Measurements from ENCODE around the gene SLC12A7.
"Not testable (repeated sequence)": the region's sequence is repeated elsewhere in the genome, so short reads cannot be mapped to it uniquely, and the experiment has no call there.

Gene SLC12A7

DNA sequence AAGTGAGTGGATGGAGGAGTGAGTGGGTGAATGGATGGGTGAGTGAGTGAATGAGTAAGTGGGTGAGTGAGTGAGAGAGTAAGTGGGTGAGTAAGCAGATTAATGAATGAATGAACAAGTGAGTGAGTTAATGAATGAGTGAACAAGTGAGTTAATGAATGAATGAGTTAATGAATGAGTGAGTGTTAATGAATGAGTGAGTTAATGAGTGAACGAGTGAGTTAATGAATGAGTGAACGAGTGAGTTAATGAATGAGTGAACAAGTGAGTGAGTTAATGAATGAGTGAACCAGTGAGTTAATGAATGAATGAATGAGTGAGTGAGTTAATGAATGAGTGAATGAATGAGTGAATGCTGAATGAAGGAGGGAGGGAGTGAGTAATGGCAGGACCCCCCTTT lies 76.9 kb downstream of the SLC12A7 start:
- no peak for DNase-seq (ENCODE audit: low spot score)

DNA sequence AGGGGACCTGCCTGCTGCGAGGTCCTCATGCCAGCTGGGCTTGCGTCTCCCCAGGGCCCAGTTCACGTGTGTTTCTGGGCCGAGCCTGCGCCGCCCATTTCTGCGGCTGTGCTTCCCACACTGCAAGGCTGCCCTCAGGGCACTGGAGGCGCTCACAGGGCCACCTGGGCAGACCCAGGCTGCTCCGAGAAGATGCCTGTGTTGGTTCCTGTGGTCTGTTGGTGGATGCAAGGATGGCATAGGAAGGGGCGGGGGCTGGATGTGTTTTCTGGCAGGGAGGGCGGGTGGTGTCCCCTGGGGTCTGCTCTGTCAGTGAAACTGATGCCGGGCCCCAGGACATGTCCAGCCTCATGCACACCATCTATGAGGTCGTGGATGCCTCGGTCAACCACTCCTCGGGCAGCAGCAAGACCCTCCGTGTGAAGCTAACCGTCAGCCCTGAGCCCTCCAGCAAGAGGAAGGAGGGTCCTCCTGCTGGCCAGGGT lies 77.4 kb downstream of the SLC12A7 start:
- no peak for DNase-seq (ENCODE audit: low spot score)

DNA sequence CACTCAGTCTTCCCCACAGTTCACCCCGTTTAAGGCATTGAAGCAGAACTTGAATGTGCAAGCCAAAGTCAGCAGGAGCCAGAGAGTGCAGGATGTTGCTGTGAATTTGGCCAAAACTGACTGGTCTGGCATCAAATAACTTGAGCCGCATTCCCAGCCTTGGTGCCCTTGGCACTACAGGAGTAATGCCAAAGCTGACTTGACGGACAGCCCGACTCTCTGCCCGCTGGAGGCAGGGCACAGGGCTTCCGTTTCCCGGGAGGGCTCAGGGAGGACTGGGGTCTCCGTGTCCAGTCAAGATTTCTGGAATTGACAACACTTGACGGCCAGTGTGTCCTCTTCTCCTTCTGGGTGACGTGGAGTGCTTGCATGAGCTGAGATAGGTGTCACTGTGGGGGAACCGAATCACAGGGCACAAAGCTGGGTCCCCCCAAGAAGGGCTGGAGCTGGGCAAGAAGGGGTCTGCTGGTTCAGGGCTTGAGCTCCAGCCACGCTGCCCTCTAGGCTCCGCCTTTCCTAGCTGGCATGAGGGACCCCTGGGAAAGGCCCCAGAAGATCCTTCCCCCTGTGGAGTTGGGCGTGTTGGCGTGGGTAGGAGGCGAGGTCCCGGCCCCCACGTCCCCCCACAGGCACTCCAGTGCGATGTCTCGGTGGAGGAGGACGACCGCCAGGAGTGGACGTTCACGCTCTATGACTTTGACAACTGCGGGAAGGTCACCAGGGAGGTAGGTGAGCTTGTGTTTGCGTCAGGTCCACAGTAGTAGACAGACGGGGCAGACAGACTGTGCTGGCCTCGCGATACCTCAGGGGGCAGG lies 78.0 kb downstream of the SLC12A7 start:
- DNase-seq (ENCODE audit: low spot score): no peak

DNA sequence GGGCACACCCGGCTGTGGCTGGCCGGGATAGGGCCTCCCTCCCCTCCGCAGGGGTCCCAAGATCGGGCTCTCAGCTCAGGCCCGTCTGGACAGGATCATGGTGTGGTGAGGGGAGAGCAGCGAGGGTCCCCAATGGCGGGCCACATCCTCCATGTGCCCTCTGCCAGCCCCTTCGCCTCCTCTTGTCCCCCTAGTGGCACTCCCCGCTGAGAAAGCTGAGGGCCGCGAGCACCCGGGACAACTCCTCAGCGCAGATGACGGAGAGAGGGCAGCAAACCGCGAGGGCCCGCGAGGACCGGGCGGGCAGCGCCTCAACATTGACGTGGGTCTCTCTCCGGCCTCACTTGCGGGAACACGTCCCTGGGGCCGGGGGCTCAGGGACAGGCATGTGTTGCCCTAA lies 78.7 kb downstream of the SLC12A7 start:
- no peak for DNase-seq (ENCODE audit: low spot score)

DNA sequence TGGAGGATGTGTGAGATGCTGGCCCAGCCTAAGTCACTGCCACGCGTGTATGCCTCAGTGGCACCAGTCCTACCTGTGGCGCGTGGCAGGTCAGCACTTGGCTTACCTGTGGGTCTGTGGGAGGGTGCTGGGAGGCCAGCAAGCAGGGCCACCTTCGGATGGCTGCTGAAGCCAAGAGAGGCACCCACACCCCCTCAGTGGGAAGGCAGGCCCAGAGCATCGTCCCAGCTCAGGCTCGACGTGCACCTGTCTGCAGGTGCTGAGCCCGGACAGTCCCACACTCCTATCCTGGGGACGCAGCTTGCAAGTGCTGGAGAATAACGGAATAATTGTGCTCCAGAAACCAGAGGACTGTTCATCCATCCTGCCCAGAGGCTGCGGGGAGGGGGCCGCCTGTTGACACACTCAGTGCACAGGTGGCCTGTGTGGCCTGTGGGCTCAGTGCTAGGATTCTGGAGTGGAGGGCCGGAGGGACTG lies 79.3 kb downstream of the SLC12A7 start:
- DNase-seq (ENCODE audit: low spot score): no peak

DNA sequence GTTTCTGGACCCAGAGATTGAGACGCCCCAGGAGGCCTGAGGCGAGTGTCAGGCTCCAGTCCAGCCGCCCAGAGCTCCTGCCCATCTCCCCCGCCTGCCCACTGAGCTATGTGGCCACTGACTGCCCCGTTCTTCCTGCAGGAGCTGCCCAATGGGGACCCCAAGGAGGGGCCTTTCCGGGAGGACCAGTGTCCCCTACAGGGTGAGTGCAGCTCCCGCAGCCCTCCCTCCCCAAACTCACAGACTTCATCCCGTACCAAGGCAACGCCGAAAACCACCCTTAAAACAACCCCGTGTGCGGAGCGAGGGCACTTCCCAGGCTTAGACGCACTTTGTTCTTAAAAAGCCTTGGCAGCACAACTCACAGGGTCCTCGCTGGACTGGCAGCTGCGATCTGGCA lies 79.9 kb downstream of the SLC12A7 start:
- no peak for DNase-seq (ENCODE audit: low spot score)

DNA sequence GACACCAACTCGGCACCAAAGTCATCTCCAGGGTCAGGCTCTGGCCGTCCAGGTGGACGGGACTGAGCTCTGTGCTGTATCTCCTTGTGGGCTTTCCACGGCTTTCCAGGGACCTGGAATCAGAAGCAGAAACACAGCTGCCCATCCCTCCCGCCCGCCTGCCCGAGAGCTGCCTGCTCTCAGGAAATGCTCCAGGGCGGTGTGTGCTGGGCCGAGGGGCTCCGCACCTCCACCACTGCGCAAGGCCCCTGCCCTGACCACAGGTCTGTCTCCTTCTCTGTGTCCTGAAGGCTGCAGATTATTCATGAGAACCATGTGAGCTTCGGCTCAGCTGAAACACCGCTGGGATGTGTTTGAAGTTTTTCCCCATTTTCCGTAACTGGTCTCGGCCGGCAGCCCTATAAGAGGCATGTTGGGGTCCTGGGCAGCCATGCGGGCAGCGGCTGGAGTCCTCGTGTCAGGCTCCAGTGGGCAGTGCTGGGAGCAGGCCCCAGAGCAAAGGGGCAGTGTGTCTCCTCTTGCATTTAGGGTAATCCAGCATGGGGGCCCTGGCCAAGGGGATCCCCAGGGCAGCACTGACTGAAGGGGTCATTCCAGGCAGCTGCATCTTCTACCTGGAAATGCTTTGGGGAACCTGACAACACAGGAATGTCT lies 80.4 kb downstream of the SLC12A7 start:
- DNase-seq (ENCODE audit: low spot score): no peak

DNA sequence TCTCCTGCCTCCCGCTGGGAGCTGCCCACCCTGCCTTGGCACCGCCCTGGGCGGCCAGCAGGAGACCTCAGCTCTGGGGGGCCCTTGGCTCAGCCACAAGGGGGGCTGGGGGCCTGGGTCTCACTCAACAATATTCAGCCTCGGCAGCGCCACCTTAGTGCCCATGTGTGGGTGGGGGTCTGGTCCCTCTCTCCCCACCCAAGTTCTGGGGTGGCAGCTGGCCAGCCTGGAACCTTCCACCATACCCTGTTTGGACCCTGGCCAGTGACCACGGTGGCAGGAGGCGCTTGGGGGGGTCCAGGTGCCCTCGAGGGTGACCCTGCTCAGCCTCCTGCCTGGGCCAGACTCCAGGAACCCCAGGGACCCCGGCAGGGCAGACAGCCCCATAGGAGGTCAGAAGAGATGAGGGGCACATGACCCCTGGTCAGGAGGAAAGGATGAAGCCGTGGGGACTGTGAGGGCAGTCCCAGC lies 81.0 kb downstream of the SLC12A7 start:
- no peak for DNase-seq (ENCODE audit: low spot score)

DNA sequence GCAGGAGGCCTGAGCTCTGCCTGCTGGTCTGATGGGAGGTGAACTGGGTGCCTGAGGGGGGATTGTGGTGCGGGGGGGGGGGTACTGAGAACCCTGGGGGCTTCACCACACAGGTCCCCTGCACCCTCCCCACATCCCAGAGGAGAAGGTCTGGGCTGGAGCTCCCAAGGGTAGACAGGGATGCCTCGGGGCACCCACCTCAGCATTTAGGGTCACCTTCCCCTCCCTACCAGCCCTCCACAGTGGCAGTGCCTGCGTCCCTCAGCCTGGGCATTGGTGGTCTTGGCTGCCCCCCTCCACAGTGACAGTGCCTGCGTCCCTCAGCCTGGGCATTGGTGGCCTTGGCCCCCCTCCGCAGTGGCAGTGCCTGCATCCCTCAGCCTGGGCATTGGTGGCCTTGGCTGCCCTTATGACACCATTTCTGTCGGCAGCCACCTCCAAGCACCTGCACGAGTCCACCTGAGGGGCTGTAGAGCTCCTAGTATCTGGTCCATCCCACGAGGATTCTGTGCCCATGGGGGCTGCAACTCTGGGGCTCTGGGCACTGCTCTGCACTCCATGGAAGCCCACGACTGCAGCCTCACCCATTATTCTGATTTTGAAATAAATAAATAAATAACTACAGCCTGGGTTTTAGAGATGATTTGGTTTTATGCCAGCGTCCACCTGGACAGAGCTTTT lies 81.8 kb downstream of the SLC12A7 start:
- DNase-seq (ENCODE audit: low spot score): no peak

DNA sequence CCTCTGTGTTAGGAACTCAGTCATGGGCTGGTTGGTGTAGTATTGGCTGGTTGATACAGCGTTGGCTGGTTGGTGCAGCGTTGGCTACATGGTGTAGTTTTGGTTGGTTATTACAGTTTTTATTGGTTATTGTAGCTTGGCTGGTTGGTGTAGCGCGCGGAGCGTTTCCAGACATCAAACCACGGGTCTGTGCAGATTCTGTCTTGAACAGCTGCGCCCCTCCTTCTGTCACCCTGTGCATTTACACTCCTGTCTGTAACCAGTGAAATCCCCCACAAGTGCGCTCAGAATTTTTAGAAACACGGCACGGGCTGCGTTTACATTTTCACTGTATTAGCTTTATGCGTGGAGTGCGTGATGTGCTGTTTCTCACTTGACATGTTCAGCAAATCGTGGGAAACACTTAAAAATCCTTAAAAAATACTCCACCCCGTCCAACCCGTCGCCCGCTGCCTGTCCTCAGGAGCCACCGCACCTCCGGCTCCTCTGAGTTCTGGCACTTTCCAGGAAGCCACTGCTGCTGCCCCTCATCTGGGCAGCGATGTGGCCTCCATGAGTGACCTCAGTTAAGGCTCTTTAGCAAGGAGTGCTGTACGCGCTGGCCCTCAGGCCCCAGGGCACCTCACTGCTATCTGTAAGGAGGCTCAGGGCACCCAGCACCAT lies 82.5 kb downstream of the SLC12A7 start:
- DNase-seq (ENCODE audit: low spot score): no peak

DNA sequence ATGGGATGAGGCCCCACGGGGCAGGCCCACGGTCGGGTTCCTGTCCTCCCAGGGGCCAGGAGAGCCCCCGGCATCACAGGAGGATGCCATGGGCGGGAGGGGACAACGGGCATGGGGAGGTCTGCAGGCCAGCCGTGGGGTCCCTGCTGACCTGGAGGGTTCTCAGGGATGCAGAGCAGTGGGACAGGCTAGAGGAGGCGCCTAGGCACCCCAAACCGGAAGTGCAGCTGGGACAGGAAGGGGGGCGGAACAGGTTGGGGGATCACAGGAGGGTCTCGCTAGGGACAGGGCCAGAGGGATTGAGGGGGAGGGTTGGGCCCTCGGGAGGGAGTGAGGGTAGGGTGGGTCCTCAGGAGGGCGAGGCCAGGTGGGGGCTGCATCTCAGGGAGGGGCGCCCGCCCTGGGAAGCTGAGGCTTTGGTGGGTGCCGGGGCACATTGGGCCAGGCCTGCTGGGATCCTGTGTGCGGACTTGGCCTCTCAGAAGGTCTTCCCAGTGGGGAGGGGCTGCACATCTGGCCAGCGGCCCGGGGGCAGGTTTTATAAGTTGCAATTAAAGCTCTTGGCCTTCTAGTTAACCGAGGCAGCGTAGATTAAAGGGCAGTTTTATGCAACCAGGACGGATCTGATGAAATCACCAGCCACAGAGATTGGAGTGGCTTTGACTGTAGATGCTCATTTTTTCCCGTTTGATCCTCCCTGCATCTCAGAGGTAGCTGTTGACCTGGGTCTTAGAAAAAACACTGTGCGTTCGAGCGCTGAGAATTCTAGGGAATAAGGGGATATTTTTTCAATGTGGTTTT lies 83.2 kb downstream of the SLC12A7 start:
- no peak for DNase-seq (ENCODE audit: low spot score)

DNA sequence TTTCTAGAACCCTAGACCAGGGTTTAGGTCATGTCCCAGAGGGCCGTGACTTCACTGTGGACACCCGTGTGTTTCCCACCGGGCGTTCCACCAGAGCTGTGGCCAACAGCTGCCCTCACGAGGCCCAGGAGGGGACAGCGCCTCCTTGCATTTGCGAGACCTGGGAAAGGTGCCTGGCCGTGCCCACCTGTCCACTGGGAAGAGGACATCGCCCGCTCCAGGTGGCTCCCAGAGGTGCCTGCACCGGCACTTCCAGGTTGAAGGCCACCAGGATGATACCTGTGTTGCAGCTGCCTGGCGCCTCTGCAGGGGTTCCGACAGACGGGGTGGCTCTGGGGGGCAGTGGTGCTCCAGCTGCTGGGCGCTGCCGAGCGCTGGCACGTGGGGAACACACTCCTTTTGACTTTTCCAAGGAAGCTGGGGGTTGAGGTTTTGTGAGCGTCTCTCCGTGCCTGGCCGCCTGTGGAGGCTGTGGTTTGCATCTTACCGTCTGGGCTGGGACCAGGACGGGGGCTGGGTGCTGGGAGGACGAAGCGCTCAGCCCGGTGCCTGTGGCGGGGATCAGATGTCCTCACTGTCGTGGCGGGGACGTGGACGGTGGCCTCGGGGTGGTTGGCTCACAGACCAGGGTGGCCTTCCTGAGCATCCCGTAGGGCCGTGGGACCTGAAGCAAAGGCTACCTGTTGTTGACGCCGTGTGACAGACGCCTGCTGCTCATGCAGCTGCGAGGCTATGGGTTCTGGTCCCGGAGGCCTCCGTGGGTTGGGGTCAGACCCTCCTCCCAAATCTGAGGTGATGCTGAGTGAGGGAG lies 84.0 kb downstream of the SLC12A7 start:
- no peak for DNase-seq (ENCODE audit: low spot score)

DNA sequence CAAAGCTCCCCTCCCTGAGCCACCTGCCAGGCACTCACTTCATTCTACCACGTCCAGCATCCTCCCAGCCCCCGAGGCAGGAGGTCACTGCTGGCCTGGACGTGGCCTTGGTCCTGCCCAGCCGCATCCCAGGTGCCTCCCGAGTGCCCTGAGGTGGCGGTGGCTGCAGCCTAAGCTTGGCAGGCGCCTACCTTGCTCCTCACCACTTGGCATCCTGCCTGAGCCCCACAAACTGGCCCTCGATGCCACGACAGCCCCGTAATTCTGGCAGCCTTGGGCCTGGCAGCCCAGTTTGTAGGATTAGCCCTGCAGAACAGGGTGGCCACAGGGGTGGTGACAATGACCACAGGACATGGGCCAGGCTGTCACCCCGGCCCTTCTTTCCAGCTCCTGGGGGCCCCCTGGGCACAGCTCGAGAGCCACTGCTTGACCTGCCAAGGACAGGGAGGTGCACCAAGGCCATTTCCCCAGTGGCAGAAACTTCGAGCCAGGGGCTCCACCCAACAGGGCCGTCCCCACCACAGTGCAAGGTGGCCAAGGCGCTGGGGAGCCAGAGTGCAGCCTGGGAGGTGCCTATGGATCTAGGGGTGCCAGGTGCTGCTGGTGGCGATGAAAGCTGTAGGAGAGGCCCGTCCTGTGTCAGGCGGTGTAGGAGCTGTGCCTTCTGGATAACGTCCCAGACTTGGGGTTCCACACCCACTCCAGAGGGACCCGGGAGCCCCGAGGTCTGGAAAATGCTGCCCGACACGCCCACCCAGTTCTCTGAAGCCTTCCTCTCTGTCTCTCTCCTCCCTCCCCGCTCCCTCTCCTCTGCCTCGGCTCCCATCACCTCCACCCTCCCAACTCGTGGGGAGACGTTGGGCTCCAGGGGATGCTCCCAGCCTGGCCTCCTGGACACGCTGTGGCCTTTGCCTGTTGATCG lies 84.9 kb downstream of the SLC12A7 start:
- no peak for DNase-seq (ENCODE audit: low spot score)

DNA sequence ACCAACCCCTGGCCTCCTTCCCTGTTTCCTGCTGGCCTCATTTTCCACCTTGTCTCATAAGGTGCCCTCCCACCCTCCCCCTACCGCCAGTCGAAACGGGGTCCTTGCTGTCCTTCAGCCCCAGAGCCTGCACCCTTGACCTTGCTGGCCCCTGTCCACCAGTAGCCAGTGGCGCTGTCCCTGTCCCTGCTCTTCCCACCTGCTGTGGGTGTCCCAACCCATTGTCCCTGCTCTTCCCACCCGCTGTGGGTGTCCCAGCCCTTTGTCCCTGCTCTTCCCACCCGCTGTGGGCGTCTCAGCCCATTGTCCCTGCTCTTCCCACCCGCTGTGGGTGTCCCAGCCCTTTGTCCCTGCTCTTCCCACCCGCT lies 89.9 kb downstream of the SLC12A7 start:
- not testable (repeated sequence) for DNase-seq (ENCODE audit: low spot score)

DNA sequence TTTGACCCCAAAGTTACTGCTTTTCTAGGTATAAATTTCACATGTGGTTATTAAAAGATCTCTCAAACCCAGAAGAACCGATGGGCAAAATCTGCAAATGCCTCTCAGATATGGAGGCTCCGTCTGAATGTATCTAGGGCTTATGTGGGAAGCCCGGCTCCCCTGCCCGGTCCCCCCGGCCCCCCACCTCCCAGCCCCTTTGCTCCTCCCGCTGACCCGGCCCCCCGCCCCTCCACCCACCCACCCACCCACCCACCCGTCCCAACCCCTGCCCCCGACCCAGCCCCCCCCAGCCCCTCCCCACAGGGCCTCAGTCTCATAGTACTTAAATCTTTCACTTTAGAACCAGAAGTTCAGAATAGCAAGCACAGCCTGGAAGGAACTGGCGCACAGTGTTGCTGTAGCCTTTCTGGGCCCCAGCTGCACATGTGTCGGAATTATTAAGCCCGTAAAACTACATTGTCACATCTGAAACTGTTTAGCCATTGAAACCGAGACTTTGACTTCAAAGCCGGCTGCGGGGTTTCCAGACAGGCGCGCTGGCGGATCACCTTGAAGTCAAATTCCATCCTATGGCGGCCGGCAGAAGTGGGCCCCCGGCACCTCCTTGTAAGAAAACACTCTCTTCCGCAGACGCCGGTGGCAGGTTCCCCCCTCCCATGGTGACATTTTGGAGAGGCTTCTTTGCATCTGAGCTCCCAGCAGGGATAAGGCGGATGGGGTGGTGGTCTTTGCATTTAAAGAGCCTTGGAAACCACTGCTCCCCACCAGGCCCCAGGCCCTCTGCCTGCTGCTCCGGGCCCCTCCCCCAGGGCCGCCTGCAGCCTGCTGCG lies 90.5 kb downstream of the SLC12A7 start:
- DNase-seq (ENCODE audit: low spot score): no peak

DNA sequence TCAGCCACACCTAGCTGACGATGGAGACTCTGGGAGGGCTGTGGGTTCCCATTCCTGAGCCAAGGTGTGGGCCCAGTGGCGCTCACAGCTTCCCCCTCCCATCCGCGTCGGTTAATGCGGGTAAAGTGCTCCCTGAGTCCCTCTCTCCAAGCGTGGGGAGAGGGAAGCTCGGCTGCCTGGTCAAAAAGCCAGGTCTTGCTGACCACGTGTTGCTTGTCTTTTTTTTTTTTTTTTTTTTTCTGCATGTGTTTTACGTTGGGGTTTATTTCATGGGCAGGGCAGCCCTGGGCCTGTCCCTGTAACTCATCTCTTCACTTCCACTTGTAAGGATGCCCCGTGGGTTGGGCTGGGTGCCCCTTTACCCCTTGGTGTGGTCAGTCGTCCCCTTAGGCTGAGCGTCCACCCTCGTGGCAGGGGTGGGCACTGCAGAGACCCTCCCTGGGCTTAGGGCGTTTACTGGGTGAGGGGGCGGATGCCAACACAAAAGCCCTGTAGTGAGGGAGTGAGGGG lies 91.4 kb downstream of the SLC12A7 start:
- no peak for DNase-seq (ENCODE audit: low spot score)

DNA sequence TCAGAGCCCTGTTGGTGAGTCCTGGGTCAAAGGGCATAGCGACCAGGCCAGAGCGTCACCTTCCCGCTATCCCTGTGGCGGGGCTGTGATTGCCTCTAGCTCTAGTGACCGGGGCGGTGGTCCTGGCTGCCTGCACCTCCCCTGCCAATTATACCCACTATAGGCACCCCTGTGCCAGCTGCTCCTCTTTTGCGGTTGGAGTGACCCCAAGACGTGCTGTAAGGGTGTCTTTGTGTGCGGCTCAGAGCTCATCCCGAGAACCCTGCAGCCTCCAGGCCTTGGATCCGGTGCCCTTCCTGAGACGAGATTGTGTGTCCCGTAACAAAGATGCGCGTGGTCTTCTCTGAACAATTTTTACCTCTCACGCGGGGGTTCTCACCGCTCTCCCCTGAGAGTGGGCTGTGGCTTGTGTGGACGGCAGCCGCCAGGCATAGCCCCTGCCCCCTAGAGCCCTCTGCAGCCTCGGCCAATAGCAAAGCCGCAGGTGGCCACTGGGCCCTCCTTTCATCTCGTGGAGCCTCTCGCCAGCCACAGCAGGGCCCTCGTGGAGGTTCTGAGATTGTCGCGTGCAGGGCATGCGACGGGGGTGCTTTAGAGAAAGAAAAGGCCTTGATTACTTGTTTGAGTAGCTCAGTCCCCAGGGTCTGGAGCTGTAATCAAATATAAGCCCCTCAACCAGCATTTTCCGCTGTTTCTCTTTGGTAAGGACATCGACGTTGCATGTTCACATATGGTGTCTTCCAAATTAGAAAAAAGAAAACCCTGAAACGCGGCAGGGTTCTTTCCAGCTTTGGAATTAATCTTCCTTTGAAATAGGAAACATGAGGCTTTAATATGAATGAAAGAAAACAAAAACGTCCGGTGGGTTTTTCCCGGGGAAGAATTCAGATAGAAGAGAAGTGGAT lies 92.6 kb downstream of the SLC12A7 start:
- no peak for DNase-seq (ENCODE audit: low spot score)

Measured in hematopoietic multipotent progenitor cell treated with erythropoietin and hydrocortisone succinate and interleukin-3 and kit ligand, for 17 days (in vitro differentiated cells).